Hepatocyte (in vitro differentiated cells): ENCODE results near the gene CNN3. TPM values are rescaled to one million over a fixed set of nuclear protein-coding genes. Genes with fewer than 3 reads are reported as not detected.

Experiments
- DNase-seq: peaks from one replicate; pipeline ENCODE4 v3.0.0-alpha.2; 2016; ENCODE audit warnings: low spot score
- H2AFZ ChIP-seq: fragments of 200-600 bp; sonication (generic); 2 replicates; pipeline ENCODE4 v1.6.0; 2016; ENCODE audit warnings: antibody characterized with exemption, mild to moderate bottlenecking
- H3K27ac ChIP-seq: fragments of 200-600 bp; sonication (generic); 2 replicates; pipeline ENCODE4 v1.5.1; 2016; ENCODE audit warnings: mild to moderate bottlenecking
- H3K27me3 ChIP-seq: fragments of 200-600 bp; sonication (generic); 2 replicates; pipeline ENCODE4 v1.6.1; 2016
- H3K36me3 ChIP-seq: fragments of 200-600 bp; sonication (generic); replicated peaks from 2 replicates; pipeline ENCODE4 v1.5.1; 2016; ENCODE audit warnings: low read depth; ENCODE audit not compliant: insufficient read depth
- H3K4me1 ChIP-seq: fragments of 200-600 bp; sonication (generic); 2 replicates; pipeline ENCODE4 v1.5.1; 2016; ENCODE audit warnings: mild to moderate bottlenecking, moderate library complexity; ENCODE audit not compliant: insufficient read depth
- H3K4me2 ChIP-seq: fragments of 200-600 bp; sonication (generic); 2 replicates; pipeline ENCODE4 v1.6.0; 2016
- H3K4me3 ChIP-seq: fragments of 200-600 bp; sonication (generic); 2 replicates; pipeline ENCODE4 v1.5.1; 2016; ENCODE audit warnings: mild to moderate bottlenecking
- H3K79me2 ChIP-seq: fragments of 200-600 bp; sonication (generic); 2 replicates; pipeline ENCODE4 v1.6.0; 2017; ENCODE audit warnings: mild to moderate bottlenecking
- H3K9me2 ChIP-seq: fragments of 200-600 bp; sonication (generic); replicated peaks from 2 replicates; pipeline ENCODE4 v1.6.0; 2017; ENCODE audit warnings: mild to moderate bottlenecking; ENCODE audit not compliant: insufficient read depth
- H3K9me3 ChIP-seq: fragments of 200-600 bp; sonication (generic); 2 replicates; pipeline ENCODE4 v1.5.1; 2016; ENCODE audit warnings: low read depth, mild to moderate bottlenecking
- H4K20me1 ChIP-seq: fragments of 200-600 bp; sonication (generic); 2 replicates; pipeline ENCODE4 v1.6.0; 2016; ENCODE audit warnings: mild to moderate bottlenecking; ENCODE audit not compliant: insufficient read depth, poor library complexity, severe bottlenecking
- EZH2 ChIP-seq: fragments of 200-600 bp; sonication (generic); IDR thresholded peaks from 2 replicates; pipeline ENCODE4 v1.6.1; 2016; ENCODE audit warnings: antibody characterized with exemption, mild to moderate bottlenecking, borderline replicate concordance
- EZH2phosphoT487 ChIP-seq: fragments of 200-600 bp; sonication (generic); IDR thresholded peaks from one replicate; pipeline ENCODE4 v1.6.1; 2018; ENCODE audit warnings: antibody characterized with exemption, mild to moderate bottlenecking, low read depth, moderate library complexity; ENCODE audit not compliant: unreplicated experiment, severe bottlenecking
- WGBS: methylation state at CpG from one replicate; pipeline ENCODE4 v1.1.6; 2016; ENCODE audit warnings: low lambda C conversion rate; ENCODE audit errors: missing lambda C conversion rate; 5-methylcytosine and 5-hydroxymethylcytosine counted together
- polyA plus RNA-seq: library from polyadenylated mRNA; unstranded; fragments of >200 nt; fragmentation: Nextera tagmentation; extraction: Ambion mirVana; gene quantifications from 2 replicates; pipeline ENCODE4 v1.2.1, GENCODE V29; 2016
- total RNA-seq: library from RNA; depleted of rRNA; stranded (reverse); fragments of >200 nt; gene quantifications from 2 replicates; pipeline ENCODE4 v1.2.3, GENCODE V29; 2014
- TF ChIP-seq, protein P1 (sequence below): fragments of 200-600 bp; sonication (generic); IDR thresholded peaks from 2 replicates; pipeline ENCODE4 v1.5.1; 2016; ENCODE audit warnings: antibody characterized with exemption, mild to moderate bottlenecking; ENCODE audit not compliant: poor library complexity

The CNN3 gene
- total and polyA plus RNA-seq, 2 experiments from 2014 or later, result 256 to 420 TPM

DNA sequence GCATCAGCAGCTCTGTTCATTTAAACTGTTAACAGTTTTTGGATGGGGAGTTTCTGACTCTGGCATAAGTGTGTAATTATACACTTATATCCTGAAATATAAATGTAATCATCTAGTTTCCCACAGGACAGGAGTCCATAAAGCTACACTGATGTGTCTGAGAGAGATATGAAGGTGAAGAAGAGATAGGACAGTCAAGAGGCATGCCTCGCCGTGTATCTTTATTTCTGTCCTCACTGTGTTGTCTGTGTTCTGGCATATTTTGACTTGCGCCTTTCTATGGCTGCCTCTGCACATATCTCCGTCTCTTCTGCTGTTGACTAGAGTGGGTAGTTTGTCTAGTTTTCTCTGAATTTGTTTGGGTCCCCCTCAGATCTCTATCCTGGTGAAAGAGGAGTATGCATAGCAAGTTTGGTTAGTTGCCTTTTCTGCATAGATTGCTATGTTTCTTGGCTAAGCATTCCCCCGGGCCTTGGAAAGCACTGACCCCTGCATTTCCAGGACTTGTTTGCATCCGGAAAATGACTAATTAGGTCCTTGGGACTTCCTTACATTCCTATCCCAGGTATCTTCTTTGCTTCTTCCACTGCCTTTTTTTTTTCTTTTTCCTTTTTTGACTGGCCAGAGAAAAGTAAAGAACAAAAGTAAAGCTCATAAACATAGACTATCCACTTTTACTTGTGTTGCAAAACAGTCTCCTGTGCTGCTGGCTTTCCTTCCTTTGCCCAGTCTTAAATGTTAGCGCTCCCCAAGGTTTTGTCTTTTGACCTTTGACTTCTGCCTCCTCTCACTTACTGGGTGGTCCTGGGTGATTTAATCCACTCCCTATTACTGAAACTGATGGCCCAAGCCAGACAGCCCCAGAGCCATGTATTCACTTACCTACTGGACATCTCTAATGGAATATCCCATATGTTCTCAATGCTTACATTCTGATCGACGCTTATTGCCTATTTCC lies 27.6 kb upstream of the CNN3 start:
- TF ChIP-seq EZH2 (no peak), EZH2phosphoT487 (no peak)
- TF ChIP-seq, protein P1, sequence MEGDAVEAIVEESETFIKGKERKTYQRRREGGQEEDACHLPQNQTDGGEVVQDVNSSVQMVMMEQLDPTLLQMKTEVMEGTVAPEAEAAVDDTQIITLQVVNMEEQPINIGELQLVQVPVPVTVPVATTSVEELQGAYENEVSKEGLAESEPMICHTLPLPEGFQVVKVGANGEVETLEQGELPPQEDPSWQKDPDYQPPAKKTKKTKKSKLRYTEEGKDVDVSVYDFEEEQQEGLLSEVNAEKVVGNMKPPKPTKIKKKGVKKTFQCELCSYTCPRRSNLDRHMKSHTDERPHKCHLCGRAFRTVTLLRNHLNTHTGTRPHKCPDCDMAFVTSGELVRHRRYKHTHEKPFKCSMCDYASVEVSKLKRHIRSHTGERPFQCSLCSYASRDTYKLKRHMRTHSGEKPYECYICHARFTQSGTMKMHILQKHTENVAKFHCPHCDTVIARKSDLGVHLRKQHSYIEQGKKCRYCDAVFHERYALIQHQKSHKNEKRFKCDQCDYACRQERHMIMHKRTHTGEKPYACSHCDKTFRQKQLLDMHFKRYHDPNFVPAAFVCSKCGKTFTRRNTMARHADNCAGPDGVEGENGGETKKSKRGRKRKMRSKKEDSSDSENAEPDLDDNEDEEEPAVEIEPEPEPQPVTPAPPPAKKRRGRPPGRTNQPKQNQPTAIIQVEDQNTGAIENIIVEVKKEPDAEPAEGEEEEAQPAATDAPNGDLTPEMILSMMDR, result no peak
- H2AFZ ChIP-seq, result no peak overlapping the region
- no peaks in the 10 kb centered on the region for H3K36me3 ChIP-seq
- H3K27ac ChIP-seq, result peak overlapping the region; percentile 79
- peaks cover 35% of the 10 kb centered on the region for H3K4me1 ChIP-seq
- H3K4me3 ChIP-seq, result no peak overlapping the region
- H3K27me3 ChIP-seq, result no peaks in the 10 kb centered on the region
- 61% methylated on average over 9 of the region's 9 CpGs for WGBS
- no peaks in the 10 kb centered on the region for H3K9me3 ChIP-seq
- DNase-seq, result no peak
- H3K9me2 ChIP-seq, result no peaks in the 10 kb centered on the region
- H4K20me1 ChIP-seq, result no peaks in the 10 kb centered on the region
- H3K79me2 ChIP-seq, result no peaks in the 10 kb centered on the region
- H3K4me2 ChIP-seq, result peak overlapping the region; percentile 28

DNA sequence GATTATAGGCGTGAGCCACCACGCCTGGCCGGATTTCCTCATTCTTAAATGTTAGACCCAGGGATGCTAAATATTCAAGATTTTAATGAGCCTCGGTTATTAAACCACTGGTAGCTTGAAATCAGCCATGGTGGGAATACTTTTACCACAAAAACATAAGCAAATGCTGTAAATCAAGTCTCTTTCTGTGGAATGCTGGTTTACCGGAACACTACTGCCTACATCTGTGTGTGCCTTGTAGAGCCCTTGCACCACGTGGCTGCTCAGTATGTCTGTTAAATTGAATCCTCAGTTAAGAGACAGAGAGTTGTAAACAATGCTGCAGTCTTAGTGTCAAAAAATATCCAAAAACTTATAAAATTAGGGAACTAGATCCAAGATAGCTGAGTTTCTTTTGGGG lies 26.8 kb upstream of the CNN3 start:
- Histone ChIP-seq H2AFZ (no peak overlapping the region), H3K27me3 (no peaks in the 10 kb centered on the region), H3K36me3 (no peaks in the 10 kb centered on the region), H3K9me3 (no peaks in the 10 kb centered on the region), H3K4me1 (peaks cover 40% of the 10 kb centered on the region), H3K79me2 (no peaks in the 10 kb centered on the region), H3K4me2 (peak overlapping the region; percentile 28), H3K4me3 (no peak overlapping the region), H3K27ac (peak overlapping the region; percentile 40), H3K9me2 (no peaks in the 10 kb centered on the region), H4K20me1 (no peaks in the 10 kb centered on the region)
- DNase-seq, result no peak
- WGBS, result 67% methylated on average over 6 of the region's 6 CpGs
- TF ChIP-seq EZH2phosphoT487 (no peak), EZH2 (no peak)
- TF ChIP-seq, protein P1, result no peak

DNA sequence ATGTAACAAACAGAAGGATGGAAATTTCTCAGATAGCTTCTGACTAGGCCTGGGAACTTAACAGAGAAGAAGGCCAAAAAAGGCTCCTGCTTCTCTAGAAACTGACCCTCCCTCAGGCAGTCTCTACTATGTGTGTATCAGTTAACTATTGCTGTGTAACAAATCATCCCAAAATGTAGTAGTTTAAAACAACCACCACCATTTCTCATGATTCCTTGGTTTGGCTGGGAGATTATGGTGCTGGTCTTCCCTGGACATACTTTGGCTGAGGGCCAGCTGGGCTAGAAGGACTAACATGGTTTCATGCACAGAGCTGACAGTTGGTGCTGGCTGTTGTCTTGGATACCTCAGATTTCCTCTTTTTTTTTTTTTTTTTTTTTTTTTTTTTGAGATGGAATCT lies 26.2 kb upstream of the CNN3 start:
- TF ChIP-seq EZH2phosphoT487 (no peak), EZH2 (no peak)
- TF ChIP-seq, protein P1, result no peak

More for the DNA sequence above, 26.2 kb upstream of the CNN3 start:
- no peak overlapping the region for H3K27ac ChIP-seq
- H3K4me2 ChIP-seq, result no peak overlapping the region
- H2AFZ ChIP-seq, result no peak overlapping the region
- no peaks in the 10 kb centered on the region for H4K20me1 ChIP-seq
- H3K4me1 ChIP-seq, result peaks cover 40% of the 10 kb centered on the region
- H3K79me2 ChIP-seq, result no peaks in the 10 kb centered on the region
- no peak for DNase-seq
- H3K36me3 ChIP-seq, result no peaks in the 10 kb centered on the region
- H3K9me2 ChIP-seq, result no peaks in the 10 kb centered on the region
- H3K27me3 ChIP-seq, result no peaks in the 10 kb centered on the region
- H3K9me3 ChIP-seq, result no peaks in the 10 kb centered on the region
- H3K4me3 ChIP-seq, result no peak overlapping the region
